ENCODE data around the gene POLD1.

Gene POLD1

GRCh38 chr19:50447053-50447452 lies 62.9 kb downstream of the POLD1 start:
- no peak for DNase-seq

GRCh38 chr19:50447750-50448149 lies 63.6 kb downstream of the POLD1 start:
- no peak for DNase-seq

GRCh38 chr19:50449236-50449899 lies 65.2 kb downstream of the POLD1 start:
- no peak for DNase-seq

- no peak for DNase-seq
These were observed 66.4 kb downstream of the POLD1 start for GRCh38 chr19:50450369-50451222.

GRCh38 chr19:50451223-50451534 lies 67.0 kb downstream of the POLD1 start:
- no peak for DNase-seq

- no peak for DNase-seq
These were observed 69.1 kb downstream of the POLD1 start for GRCh38 chr19:50453243-50453642.

- DNase-seq, result no peak
These were observed 71.8 kb downstream of the POLD1 start for GRCh38 chr19:50455992-50456391.

GRCh38 chr19:50457300-50457699 lies 73.2 kb downstream of the POLD1 start:
- no peak for DNase-seq

- DNase-seq, result no peak
These were observed 74.4 kb downstream of the POLD1 start for GRCh38 chr19:50458396-50459066.

GRCh38 chr19:50459067-50459456 lies 74.9 kb downstream of the POLD1 start:
- DNase-seq, result no peak

- DNase-seq, result no peak
These were observed 75.5 kb downstream of the POLD1 start for GRCh38 chr19:50459638-50460037.

- DNase-seq, result no peak
These were observed 76.1 kb downstream of the POLD1 start for GRCh38 chr19:50460161-50460765.

GRCh38 chr19:50461066-50461875 lies 77.1 kb downstream of the POLD1 start:
- peak; percentile 36 for DNase-seq

GRCh38 chr19:50462970-50463369 lies 78.8 kb downstream of the POLD1 start:
- DNase-seq, result no peak

- no peak for DNase-seq
These were observed 80.2 kb downstream of the POLD1 start for GRCh38 chr19:50464348-50464747.

- no peak for DNase-seq
These were observed 80.9 kb downstream of the POLD1 start for GRCh38 chr19:50465000-50465399.

GRCh38 chr19:50465986-50466705 lies 82.0 kb downstream of the POLD1 start:
- no peak for DNase-seq

- DNase-seq, result no peak
These were observed 82.5 kb downstream of the POLD1 start for GRCh38 chr19:50466706-50467039.

- DNase-seq, result no peak
These were observed 83.4 kb downstream of the POLD1 start for GRCh38 chr19:50467566-50467965.
